Measurements from ENCODE around the gene TUBB6. TPM values are rescaled to one million over a fixed set of nuclear protein-coding genes. Genes with fewer than 3 reads are reported as not detected.
A peak's percentile ranks its signal among the peaks of the same experiment; 100 is the strongest.

Gene TUBB6
- total RNA-seq, 1 experiment from 2014 or later, result 726 TPM

DNA sequence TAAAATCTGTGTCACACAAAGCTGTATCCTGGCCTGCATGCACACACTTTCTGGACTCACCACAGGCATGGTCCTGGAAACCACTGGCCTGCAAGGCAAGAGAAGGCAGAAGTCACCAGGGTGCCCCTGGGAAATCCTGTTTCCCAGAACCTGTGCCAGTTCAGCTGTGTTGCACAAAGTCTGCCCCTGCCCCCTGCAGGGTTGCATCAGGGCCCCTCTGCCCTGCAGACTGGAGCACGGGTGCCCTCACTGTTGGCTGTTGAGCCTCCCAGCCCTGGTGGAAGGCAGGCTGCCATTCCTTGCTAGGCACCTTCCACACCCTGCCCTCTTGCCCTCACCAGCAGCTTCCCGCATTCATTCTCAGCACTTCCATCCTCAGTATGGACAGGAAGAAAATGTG is 18.0 kb upstream of the TUBB6 start:
- no peak for DNase-seq (ENCODE audit: low read depth)

DNA sequence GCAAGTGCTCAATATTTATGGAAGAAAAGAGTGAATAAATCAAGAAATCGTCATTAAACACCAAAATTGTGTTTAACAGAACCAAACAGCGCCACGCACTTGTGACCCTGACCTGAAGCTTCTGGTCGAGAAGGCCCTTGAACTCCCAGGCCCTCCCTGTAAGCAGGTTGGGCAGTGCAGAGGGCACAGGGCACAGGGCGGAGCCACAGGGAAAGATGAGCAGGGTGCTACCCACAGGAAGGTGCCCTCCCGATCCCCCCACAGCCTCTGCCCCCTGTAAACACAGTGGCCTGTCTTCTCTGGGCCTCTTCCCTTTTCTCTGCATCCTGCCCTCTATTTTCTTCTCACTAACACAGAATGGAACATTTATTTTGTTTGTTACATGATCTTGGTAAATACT is 16.9 kb upstream of the TUBB6 start:
- no peak for DNase-seq (ENCODE audit: low read depth)

DNA sequence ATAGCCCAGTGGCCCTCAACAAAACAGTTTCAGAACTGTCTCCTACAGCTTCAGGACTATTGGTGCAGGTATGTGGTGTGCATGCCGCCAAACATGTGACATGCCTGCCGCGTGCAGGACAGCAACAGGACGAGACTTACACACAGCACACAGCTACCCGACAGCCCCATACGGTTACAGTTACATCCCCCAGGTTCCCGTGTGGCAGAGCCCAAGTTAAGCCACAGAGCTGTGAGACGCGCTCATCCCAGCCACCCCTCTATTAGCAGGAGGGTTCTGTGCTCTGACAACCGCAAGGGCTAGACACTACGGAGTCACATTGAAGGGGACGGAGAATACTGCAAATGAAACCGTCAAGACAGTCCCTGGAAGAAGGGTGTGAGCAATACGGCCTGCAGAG is 16.4 kb upstream of the TUBB6 start:
- DNase-seq (ENCODE audit: low read depth), result no peak

DNA sequence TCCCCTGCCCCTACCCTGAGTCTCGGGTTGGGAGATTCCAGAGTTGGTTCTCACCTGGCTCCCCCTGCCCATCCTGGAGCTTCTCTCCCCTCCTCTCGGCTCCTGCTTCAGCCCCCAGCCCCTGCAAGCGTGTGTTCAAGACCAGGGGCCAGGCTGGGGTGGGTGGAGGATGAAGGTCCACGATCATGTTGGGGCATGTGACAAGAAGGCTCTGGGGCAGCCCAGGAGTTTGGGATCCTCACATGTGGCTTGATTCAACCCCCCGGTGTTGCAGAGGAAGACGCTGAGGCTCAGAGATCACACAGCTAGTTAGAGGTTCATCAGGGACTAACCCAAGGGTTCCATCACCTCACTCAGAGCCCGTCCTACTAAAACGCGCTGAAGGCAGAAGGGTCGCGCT is 14.2 kb upstream of the TUBB6 start:
- DNase-seq (ENCODE audit: low read depth), result no peak

DNA sequence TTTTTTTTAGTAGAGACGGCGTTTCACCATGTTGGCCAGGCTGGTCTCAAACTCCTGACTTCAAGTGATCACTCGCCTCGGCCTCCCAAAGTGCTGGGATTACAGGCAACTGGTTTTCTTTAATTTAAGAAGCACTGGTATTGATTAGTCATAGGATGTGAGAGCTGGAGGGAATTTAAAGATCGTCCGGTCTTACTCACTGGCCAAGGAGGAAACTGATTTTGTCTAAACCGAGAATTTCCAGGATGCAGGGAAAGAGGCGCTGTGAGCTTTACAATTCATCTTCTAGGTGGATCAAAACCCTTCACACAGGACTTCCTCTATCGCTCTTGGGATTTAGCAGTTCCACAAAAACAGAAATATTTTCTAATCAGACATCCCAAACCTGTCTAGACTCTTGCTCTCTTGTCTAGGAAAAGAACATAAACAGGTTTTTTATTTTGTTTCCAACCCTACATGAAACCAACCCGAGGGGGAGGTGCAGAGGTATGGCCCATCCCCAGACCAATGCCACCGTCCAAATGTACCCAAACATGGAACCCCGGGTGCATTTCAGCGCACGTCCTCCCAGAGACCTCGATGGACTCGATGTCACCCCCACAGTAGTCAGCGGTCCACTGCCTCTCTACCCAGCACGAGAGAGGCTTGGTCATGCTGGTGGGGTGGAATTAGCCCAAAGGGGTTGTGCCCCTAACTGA is 12.5 kb upstream of the TUBB6 start:
- DNase-seq (ENCODE audit: low read depth), result no peak

DNA sequence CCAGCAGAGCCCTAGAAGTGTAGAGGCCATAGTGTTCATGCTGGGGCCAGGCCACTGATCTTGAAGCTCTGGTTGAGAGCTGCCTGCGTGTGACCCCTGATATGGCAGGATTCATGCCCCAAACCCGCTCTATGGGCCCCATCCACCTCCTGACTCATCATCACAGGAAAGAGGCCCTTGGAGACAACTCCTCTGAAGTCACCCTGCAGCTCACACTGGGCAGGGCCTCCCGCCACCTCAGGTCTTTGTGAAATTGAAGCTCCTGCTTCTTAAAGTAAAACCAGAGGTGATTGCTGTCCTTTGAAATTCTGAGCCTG is 12.0 kb upstream of the TUBB6 start:
- DNase-seq (ENCODE audit: low read depth), result no peak

DNA sequence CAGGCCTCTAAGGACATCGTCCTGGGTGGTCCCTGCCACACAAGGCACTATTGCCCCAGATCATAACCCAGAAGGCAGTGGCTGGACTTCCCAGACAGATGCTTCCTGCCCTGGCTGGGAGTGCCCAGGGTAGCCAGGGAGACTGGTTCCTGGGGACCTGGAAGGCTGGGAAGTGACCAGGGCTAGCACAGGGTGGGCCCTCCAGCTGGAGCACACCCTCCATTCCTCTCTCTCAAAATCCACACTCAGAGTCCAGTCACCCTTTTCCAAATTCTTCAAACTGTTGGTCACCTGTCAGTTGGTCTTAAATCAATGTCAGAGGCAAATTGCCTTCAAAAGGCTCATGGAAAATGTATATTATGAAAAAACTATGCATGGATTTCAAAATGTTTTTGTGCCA is 11.6 kb upstream of the TUBB6 start:
- no peak for DNase-seq (ENCODE audit: low read depth)

DNA sequence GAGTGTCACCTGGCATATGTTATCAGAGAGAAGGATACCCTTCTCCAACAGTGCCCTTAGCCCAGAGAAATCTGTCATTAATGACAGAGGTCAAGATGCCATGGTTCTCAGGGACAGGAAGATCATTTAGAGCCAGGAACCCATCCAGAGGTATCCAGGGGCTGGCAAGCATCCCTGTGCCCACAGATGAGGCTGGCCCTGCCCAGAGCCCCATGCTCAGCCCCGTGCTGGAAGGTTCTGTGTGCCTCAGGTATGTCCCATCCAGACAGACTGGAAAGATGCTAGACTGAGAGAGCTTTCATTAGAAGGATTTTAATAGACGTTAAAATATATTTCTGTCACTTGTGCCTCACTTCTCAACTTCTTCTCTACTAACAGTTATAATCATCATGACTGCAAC is 8.2 kb upstream of the TUBB6 start:
- no peak for DNase-seq (ENCODE audit: low read depth)

DNA sequence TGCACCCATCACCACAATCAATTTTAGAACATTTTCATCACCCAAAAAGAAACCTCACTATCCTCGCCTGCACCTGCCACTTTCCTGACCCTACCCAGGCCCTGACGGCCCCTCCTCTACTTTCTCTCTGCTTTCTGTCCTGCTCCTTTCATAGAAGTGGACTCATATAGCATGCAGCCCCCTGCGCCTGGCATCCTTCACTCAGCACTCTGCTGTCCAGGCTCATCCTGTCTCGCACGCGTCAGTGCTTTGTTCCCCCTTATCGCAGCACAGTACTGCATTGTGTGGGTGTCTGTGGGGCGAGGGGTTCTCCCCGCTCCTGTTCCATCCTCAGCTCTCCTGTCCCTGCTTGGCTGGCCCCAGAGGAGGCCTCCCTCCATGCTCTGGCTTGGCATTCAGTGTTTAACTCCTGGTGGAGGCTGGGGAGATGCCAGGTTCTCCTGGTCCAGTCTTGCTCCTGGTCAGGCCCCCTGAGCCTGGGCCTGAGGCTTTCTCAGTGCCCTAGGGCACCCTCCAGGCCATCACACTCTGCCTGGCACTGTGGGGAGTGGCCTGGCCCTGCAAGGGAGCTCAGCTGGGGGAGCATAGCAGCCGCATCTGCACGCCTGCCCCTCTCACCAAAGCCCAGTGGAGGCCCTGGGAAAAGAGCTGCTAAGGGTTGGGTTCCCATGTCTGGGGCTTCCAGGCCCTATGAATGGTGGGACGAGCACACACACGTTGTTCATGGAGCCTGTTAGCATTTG is 6.6 kb upstream of the TUBB6 start:
- DNase-seq (ENCODE audit: low read depth), result no peak

DNA sequence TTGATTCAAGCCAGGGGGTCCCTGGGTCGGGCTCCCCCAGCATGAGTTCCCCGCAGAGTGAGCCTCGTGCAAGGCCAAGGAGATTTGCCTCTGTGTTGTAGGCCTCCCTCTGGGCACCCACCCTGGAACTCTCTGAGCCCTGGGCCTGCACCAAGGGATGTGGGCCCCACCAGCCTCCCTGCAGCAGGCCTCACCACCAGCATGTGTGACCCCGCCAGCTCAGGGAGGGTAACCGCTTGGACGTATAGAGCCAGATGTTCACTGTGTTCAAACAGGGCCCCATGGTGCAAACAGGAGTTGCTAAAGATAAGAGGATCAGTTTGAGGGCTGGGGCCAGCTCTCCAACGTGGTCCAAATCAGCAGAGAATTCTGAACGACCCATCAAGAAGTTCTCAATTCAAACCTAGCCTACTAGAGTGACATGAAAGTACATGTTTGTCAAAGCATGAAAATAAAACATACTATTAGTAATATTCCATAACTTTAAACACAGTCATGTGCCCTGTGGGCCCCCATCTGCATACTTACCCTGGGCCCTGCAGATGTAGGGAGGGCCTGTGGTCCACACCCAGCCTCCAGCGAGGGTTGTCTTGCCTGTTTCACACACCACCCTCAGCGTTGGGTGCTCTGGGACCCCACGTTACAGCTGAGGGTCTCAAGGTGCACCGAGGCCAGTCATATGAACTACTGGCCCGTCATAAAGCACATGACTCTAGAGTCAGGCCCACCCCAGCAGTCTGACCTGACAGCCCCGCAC is 5.5 kb upstream of the TUBB6 start:
- DNase-seq (ENCODE audit: low read depth), result no peak

DNA sequence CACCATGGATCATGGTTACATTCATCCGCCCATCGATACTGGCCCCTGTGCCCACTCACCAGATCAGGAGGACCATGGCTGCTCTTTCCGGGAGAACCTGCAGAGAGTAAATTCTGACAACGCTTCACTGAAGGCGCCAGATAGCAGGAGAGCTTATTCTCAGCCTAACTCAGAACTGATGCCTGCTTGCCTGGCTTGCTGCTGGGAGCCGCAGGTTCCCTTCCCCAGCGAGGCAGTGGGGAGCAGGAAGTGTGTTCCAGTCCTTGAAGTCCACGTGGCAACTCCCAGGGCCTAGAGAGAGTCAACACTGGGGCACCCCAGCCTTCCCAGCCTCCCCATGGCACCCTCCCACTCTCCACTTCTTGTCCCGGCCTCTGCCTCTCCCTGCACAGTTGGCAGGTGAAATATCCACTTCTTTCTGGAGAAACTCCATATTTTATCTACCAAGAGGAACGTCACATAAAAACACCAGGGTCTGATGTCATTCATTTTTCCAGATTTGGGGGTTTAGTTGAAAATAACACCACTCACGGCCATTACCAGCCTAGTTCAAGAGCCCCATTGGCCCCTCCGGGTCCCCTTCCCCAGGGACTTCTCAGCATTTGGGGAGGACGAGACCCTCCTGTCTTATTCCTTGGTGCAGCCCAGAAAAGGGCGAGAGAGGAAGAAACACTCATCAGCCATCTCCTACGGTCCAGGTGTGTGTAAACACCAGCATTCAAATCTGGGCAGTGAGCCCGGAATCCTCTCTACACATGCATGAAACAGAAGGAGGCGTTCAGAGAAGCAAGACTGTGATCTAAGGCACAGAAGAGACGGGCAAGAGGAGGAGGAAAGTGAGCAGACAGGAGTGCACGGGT is 3.5 kb upstream of the TUBB6 start:
- DNase-seq (ENCODE audit: low read depth), result no peak

DNA sequence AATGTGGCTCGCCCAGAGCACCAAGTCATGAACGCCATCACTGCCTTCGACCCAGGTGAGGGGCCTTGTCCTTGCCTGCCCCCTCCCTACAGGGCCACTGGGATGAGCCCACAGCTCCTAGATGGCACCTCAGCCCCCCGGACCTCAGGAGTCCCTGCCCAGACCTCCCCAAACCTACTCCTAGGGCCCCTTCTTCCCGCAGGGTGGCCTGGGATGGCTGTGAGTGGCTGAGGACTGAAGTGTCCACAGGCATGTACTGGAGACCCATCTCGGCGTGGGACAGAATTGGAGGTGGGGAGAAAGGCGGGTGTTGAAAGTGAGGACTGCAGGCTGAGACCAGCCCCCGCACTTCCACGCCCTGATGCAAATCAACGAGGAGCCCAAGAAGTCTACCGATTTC is 2.8 kb upstream of the TUBB6 start:
- DNase-seq (ENCODE audit: low read depth), result no peak

DNA sequence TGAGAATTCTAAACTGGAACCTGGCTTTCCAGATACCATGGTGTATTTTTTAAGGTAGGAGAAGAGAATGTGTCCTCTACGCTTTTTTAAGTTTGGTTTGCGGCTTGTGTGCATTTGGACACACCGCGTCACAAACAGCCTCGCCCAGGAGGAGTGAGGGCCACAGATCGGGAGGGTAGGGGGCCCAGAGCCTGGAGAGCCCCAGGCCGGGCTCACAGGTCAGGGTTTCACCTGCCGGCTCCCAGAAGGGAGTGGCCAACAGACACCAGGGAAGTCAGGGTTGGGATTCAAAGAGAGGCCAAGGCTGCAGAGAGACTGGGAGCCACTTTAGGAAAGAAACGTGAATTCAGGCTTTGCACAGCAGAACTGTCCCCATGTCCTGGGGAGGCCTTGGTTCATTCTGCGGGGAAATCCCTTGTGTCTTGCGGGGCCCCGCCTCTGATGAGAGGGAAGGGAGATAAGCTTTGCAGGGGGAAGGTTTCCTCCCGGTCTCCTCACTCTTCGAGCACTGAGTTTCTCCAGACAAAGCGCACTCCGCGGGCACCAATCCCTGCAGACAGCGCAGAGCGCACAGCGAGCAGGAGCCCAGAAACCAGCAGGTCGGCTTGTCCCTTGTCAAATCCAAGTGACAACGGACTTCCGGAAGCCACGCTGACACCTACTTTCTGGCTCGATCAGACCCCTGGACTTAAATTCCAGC is 2.0 kb upstream of the TUBB6 start:
- DNase-seq (ENCODE audit: low read depth), result no peak

DNA sequence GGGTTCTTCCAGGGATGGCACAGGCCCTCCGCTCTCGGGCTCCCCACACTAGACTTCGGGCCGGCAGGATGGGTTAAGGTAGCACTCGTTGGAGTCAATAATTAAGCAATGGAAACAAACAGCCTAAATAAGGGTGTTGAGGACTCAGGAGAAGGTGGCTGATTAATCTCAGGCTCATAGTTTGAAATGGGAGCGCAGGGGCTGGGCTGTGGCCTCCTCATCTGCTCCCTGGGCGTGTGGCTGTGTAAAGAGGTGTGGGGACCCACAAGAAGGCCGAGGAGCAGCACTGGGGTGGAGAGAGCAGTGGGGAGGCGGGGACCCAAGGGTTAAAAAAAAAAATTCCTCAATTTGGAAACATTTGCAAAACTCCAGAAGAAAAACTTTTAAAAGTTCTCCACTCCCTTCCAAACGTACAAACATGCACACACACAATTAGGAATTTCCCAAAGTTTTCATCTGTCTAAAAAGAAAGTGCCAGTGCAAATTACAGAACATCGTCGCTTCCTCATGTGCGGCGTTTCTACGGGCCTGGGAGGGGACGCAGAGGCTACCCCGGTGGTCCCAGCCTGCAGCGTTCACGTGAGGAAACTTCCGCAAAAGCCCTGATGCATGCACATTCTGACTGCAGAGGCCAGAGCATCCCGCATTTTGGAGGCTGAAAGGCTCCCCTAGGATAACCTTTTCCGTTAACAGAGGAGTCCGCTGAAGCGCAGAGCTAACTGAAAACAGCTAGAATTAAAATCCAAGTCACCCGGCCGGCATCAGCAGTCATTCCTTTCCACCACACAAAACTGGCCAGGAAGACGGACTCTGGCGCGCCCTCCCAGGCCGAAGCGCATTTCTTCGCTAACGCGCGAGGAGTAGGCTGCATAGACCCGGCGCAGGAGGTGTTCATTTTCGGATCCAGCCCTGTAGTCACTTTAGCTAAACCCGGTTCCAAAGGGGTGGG is 1.0 kb upstream of the TUBB6 start:
- peak; percentile 73 for DNase-seq (ENCODE audit: low read depth)

DNA sequence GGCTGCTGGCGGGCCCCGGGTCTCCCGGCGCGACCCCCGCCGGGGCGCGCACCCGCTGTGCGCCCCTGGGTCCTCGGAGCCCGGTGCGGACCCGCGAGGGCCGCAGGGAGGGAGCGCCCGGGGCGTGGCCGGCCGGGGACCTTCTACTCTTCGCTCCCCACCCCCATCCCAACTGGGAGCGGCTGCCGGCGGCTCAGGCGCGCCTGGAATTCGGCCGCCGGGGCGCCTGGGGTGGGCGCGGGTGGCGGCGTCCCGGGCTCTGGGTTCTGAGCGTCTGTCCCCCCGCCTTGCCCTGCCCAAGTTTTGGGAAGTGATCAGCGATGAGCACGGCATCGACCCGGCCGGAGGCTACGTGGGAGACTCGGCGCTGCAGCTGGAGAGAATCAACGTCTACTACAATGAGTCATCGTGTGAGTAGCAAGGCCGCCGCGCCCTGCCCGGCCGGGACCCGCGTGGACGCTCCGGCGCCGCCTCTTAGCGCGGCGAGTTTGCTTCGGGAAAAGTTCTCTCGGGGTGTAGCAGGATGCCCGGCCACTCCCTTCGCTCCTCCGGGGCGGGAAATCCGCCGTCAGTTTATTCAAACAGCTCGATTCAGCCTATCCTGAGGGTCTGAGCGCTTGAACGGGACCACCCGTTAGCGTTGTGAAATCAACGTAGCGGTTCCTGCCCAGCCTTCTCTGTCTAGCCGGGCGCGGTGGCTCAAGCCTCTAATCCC is 502 bp downstream of the TUBB6 start:
- DNase-seq (ENCODE audit: low read depth), result peak; percentile 86

DNA sequence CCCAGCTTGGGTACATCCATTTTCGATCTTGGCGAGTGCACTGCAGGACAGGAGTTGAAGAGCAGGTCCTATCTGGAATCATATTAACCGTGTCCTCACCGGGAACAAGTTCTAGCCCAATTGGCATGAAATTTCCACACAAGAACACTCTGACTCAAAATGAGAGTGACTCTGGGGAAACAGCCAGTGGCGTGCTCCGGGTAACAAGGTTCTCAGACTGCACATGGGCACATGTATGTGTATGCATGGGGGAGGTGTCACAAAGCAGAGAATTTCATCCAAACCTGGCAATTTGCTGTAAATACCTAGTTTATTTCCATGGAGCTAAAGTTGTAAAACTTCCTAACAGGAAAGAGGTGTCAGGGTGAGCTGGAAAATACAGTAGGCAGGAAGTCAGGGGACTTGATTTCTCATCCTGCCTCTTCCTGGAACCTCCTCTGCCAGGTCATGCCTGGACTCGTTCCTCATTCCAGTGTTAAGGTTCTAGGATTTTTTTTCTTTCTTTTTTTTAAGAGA is 1.7 kb downstream of the TUBB6 start:
- DNase-seq (ENCODE audit: low read depth), result peak; percentile 43

DNA sequence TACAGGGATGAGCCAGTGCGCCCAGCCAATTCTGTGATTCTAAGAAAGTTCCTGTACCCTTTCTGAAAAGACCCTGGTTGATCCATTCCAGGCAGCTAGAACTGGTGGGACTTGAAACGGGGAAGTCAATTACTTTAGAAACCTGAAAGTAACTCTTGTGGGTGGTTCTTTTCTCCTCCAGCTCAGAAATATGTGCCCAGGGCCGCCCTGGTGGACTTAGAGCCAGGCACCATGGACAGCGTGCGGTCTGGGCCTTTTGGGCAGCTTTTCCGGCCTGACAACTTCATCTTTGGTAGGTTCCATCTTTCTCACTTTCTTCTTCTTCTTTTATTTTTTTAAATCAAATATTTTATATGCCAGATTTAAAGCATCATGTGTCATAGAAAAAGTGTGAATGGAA is 2.7 kb downstream of the TUBB6 start:
- DNase-seq (ENCODE audit: low read depth), result no peak

DNA sequence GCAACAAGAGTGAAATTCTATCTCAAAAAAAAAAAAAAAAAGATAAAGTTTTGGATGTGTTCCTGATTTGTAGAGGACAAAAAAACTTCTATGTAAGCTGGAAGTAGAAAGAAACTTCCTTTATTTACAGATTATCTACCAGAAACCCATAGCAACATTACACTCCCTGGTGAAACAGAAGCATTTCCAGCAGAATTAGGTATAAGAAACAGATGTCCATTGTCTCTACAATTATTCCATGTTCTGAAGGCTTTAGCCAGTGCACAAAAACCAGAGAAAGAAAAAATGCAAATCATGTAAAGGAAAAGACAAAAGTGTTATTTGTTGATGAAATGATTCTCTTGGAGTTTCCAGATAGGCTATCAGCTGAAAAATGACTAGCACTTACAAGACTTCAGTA is 4.9 kb downstream of the TUBB6 start:
- no peak for DNase-seq (ENCODE audit: low read depth)

DNA sequence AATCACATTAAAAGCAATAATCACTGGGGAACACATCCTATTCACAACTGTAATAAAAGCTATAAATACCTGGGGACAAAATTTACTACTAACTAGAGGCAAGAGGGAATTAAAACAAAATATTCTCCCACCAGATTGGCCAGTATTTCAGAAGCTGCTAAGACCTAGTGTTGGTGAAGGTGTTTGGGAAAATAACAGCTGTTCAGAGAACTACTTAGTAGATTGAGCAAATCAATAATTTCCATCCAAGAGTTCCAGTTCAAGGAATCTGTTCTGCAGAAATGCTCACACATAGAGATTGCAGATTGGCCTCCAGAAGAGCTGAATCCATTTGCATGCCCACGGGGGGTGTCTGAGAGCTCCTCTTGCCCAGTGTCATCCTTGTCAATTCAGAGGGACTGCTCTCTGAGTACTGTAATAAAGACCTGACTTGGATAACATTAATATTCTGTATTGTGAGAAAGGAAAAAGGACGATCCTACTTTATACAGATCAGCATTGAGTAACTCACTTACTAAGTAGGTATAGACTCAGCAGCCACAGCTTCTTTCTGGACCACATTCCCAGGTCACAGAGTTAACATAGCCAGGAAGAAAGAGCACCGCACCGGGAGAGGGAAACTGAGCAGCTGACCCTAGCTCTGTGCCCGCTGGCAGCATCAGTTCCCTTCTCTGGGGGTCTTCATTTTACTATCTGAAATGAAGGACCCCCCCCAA is 5.6 kb downstream of the TUBB6 start:
- DNase-seq (ENCODE audit: low read depth), result no peak

Data from LHCN-M2 (cell line).